ENCODE measurements around the gene TST. TPM values are rescaled to one million over a fixed set of nuclear protein-coding genes. Genes with fewer than 3 reads are reported as not detected.

The TST gene
- total and polyA plus RNA-seq, 2 experiments from 2014 or later = 17.2 to 44.5 TPM

- Histone ChIP-seq H3K36me3 (ENCODE audit: low read depth) (no peaks in the 10 kb centered on the region), H3K4me3 (no peak overlapping the region), H3K4me2 (ENCODE audit: unreplicated experiment) (no peak overlapping the region), H3K27ac (no peak overlapping the region), H2AFZ (no peak overlapping the region), H3F3A (ENCODE audit: insufficient read depth) (no peaks in the 10 kb centered on the region), H3K9me3 (ENCODE audit: low read depth) (no peaks in the 10 kb centered on the region), H3K9ac (no peak overlapping the region), H3K79me2 (ENCODE audit: insufficient read depth) (no peaks in the 10 kb centered on the region), H3K27me3 (replicated peaks; ENCODE audit: insufficient read depth) (peaks cover 5% of the 10 kb centered on the region; the same call in 1 of the 2 replicates), H4K20me1 (ENCODE audit: insufficient read depth) (no peaks in the 10 kb centered on the region), H3K9me2 (ENCODE audit: insufficient read depth) (no peaks in the 10 kb centered on the region), H3K4me1 (ENCODE audit: insufficient read depth) (no peaks in the 10 kb centered on the region)
- DNase-seq = no peak
- WGBS, 2 experiments (ENCODE audit: low coverage in 1 of 2, low lambda C conversion rate in 2 of 2, missing lambda C conversion rate in 2 of 2) = 78 to 83% methylated on average over 7 to 9 of the region's 9 CpGs
- TF ChIP-seq EZH2 (IDR thresholded peaks at IDR 0.05; ENCODE audit: insufficient read depth, poor library complexity, severe bottlenecking) (no peak), EZH2phosphoT487 (IDR thresholded peaks at IDR 0.05; ENCODE audit: insufficient read depth, low read depth) (no peak)
- in situ Hi-C loops (cut with MboI) = no loop called here
These were observed 6.9 kb downstream of the TST start for GRCh38 chr22:37012262-37012904.

GRCh38 chr22:37011472-37011871, 7.8 kb downstream of the TST start:
- in situ Hi-C loops (cut with MboI) = no loop called here
- Histone ChIP-seq H3K9ac (no peak overlapping the region), H4K20me1 (ENCODE audit: insufficient read depth) (no peaks in the 10 kb centered on the region), H3K9me3 (ENCODE audit: low read depth) (no peaks in the 10 kb centered on the region), H3K4me3 (no peak overlapping the region), H3K79me2 (ENCODE audit: insufficient read depth) (no peaks in the 10 kb centered on the region), H2AFZ (no peak overlapping the region), H3K36me3 (ENCODE audit: low read depth) (no peaks in the 10 kb centered on the region), H3K27ac (no peak overlapping the region), H3K9me2 (ENCODE audit: insufficient read depth) (no peaks in the 10 kb centered on the region), H3K27me3 (replicated peaks; ENCODE audit: insufficient read depth) (peaks cover 14% of the 10 kb centered on the region; the same call in 1 of the 2 replicates), H3F3A (ENCODE audit: insufficient read depth) (no peaks in the 10 kb centered on the region), H3K4me1 (ENCODE audit: insufficient read depth) (no peaks in the 10 kb centered on the region), H3K4me2 (ENCODE audit: unreplicated experiment) (no peak overlapping the region)
- WGBS, 2 experiments (ENCODE audit: low coverage in 1 of 2, low lambda C conversion rate in 2 of 2, missing lambda C conversion rate in 2 of 2) = 89% methylated on average over 3 of the region's 3 CpGs
- TF ChIP-seq EZH2 (IDR thresholded peaks at IDR 0.05; ENCODE audit: insufficient read depth, poor library complexity, severe bottlenecking) = no peak
- no peak for TF ChIP-seq EZH2phosphoT487 (IDR thresholded peaks at IDR 0.05; ENCODE audit: insufficient read depth, low read depth)
- DNase-seq = no peak

- Histone ChIP-seq H4K20me1 (ENCODE audit: insufficient read depth) (no peaks in the 10 kb centered on the region), H3K4me2 (ENCODE audit: unreplicated experiment) (no peak overlapping the region), H3K9me2 (ENCODE audit: insufficient read depth) (no peaks in the 10 kb centered on the region), H3K79me2 (ENCODE audit: insufficient read depth) (no peaks in the 10 kb centered on the region), H3K27me3 (replicated peaks; ENCODE audit: insufficient read depth) (peaks cover 18% of the 10 kb centered on the region), H3K4me3 (no peak overlapping the region), H3F3A (ENCODE audit: insufficient read depth) (no peaks in the 10 kb centered on the region), H3K9me3 (ENCODE audit: low read depth) (no peaks in the 10 kb centered on the region), H2AFZ (no peak overlapping the region), H3K27ac (no peak overlapping the region), H3K4me1 (ENCODE audit: insufficient read depth) (no peaks in the 10 kb centered on the region), H3K36me3 (ENCODE audit: low read depth) (no peaks in the 10 kb centered on the region), H3K9ac (no peak overlapping the region)
- TF ChIP-seq EZH2phosphoT487 (IDR thresholded peaks at IDR 0.05; ENCODE audit: insufficient read depth, low read depth) (no peak), EZH2 (IDR thresholded peaks at IDR 0.05; ENCODE audit: insufficient read depth, poor library complexity, severe bottlenecking) (no peak)
- 89 to 90% methylated on average over 20 of the region's 20 CpGs for WGBS, 2 experiments (ENCODE audit: low coverage in 1 of 2, low lambda C conversion rate in 2 of 2, missing lambda C conversion rate in 2 of 2)
- in situ Hi-C loops (cut with MboI) = no loop called here
- no peak for DNase-seq
These were observed 8.3 kb downstream of the TST start for GRCh38 chr22:37010976-37011375.

GRCh38 chr22:37010174-37010573, 9.1 kb downstream of the TST start:
- H3K4me1 ChIP-seq (ENCODE audit: insufficient read depth) = no peaks in the 10 kb centered on the region
- in situ Hi-C loops (cut with MboI) = no loop called here
- DNase-seq = no peak
- no peaks in the 10 kb centered on the region for H3F3A ChIP-seq (ENCODE audit: insufficient read depth)
- H4K20me1 ChIP-seq (ENCODE audit: insufficient read depth) = no peaks in the 10 kb centered on the region
- H3K9ac ChIP-seq = no peak overlapping the region
- no peak overlapping the region for H3K4me3 ChIP-seq
- no peak for TF ChIP-seq EZH2 (IDR thresholded peaks at IDR 0.05; ENCODE audit: insufficient read depth, poor library complexity, severe bottlenecking)
- no peak for TF ChIP-seq EZH2phosphoT487 (IDR thresholded peaks at IDR 0.05; ENCODE audit: insufficient read depth, low read depth)
- no peaks in the 10 kb centered on the region for H3K9me3 ChIP-seq (ENCODE audit: low read depth)
- no peaks in the 10 kb centered on the region for H3K36me3 ChIP-seq (ENCODE audit: low read depth)
- no peak overlapping the region for H3K4me2 ChIP-seq (ENCODE audit: unreplicated experiment)
- H3K9me2 ChIP-seq (ENCODE audit: insufficient read depth) = no peaks in the 10 kb centered on the region
- H3K27ac ChIP-seq = no peak overlapping the region
- no peak overlapping the region for H2AFZ ChIP-seq
- peaks cover 26% of the 10 kb centered on the region for H3K27me3 ChIP-seq (replicated peaks; ENCODE audit: insufficient read depth)
- no peaks in the 10 kb centered on the region for H3K79me2 ChIP-seq (ENCODE audit: insufficient read depth)
- WGBS, 2 experiments (ENCODE audit: low coverage in 1 of 2, low lambda C conversion rate in 2 of 2, missing lambda C conversion rate in 2 of 2) = 54 to 65% methylated on average over 4 of the region's 4 CpGs
